Keratinocyte (primary cell): ENCODE results near the gene DIAPH1. TPM values are rescaled to one million over a fixed set of nuclear protein-coding genes. Genes with fewer than 3 reads are reported as not detected.

ENCODE experiments used
- DNase-seq: peaks from one replicate; pipeline ENCODE4 v3.0.0-alpha.2; 2011; ENCODE audit warnings: low read depth, missing footprints, low spot score
- FAIRE-seq: peaks from 2 replicates; lab custom pipeline; 2011; peaks lifted over from hg19 to GRCh38; lab: Jason Lieb, UNC
- H2AFZ ChIP-seq: 2 replicates; pipeline ENCODE4 v1.6.0; 2012; ENCODE audit warnings: low read length, control low read depth, inconsistent platforms; ENCODE audit not compliant: control insufficient read depth
- H3K27ac ChIP-seq: 2 replicates; pipeline ENCODE4 v1.5.1; 2011; ENCODE audit warnings: low read length; ENCODE audit not compliant: control insufficient read depth, insufficient read depth
- H3K27me3 ChIP-seq: 3 replicates; pipeline ENCODE4 v1.6.0; 2011; ENCODE audit warnings: low read length; ENCODE audit not compliant: control insufficient read depth, insufficient read depth; ENCODE audit errors: extremely low read depth
- H3K36me3 ChIP-seq, 2 experiments: 2 replicates in 1 of 2; 3 replicates in 1 of 2; pipeline ENCODE4 v1.5.1; 2011; ENCODE audit warnings: low read length in 2 of 2, mild to moderate bottlenecking in 1 of 2; ENCODE audit not compliant: control insufficient read depth in 2 of 2, insufficient read depth in 2 of 2; ENCODE audit errors: extremely low read depth in 1 of 2
- H3K4me1 ChIP-seq: 3 replicates; pipeline ENCODE4 v1.5.1; 2011; ENCODE audit warnings: low read length; ENCODE audit not compliant: control insufficient read depth, insufficient read depth; ENCODE audit errors: extremely low read depth
- H3K4me2 ChIP-seq: 3 replicates; pipeline ENCODE4 v1.6.0; 2011; ENCODE audit warnings: low read depth, low read length; ENCODE audit not compliant: control insufficient read depth, insufficient read depth; ENCODE audit errors: extremely low read depth
- H3K4me3 ChIP-seq, 3 experiments: fragments of 200-600 bp in 1 of 3; sonication (generic) in 1 of 3; 2 replicates in 2 of 3; 3 replicates in 1 of 3; pipeline ENCODE4 v1.5.1; 2011 to 2016; ENCODE audit warnings: low read length in 3 of 3, mild to moderate bottlenecking in 3 of 3, control low read depth in 2 of 3, inconsistent platforms in 1 of 3, low read depth in 1 of 3, mixed read lengths in 1 of 3, mixed run types in 1 of 3, moderate library complexity in 1 of 3; ENCODE audit not compliant: control insufficient read depth in 2 of 3, insufficient read depth in 2 of 3; ENCODE audit errors: extremely low read depth in 1 of 3
- H3K79me2 ChIP-seq: 2 replicates; pipeline ENCODE4 v1.6.0; 2012; ENCODE audit warnings: low read length; ENCODE audit not compliant: control insufficient read depth, insufficient read depth
- H3K9ac ChIP-seq: 3 replicates; pipeline ENCODE4 v1.6.0; 2011; ENCODE audit warnings: low read length; ENCODE audit not compliant: control insufficient read depth, insufficient read depth; ENCODE audit errors: extremely low read depth
- H3K9me1 ChIP-seq: 3 replicates; pipeline ENCODE4 v1.6.0; 2011; ENCODE audit warnings: low read length; ENCODE audit not compliant: control insufficient read depth, insufficient read depth; ENCODE audit errors: extremely low read depth
- H3K9me3 ChIP-seq: 2 replicates; pipeline ENCODE4 v1.5.1; 2012; ENCODE audit warnings: low read depth, low read length; ENCODE audit not compliant: control insufficient read depth
- H4K20me1 ChIP-seq: 3 replicates; pipeline ENCODE4 v1.6.0; 2011; ENCODE audit warnings: low read length; ENCODE audit not compliant: control insufficient read depth, insufficient read depth; ENCODE audit errors: extremely low read depth
- CTCF ChIP-seq, 3 experiments: IDR thresholded peaks in 1 of 3; conservative IDR thresholded peaks in 1 of 3; optimal IDR thresholded peaks in 1 of 3; 2 replicates in 2 of 3; 3 replicates in 1 of 3; pipeline versions ENCODE3 to v1.5.1; 2011; ENCODE audit warnings: low read length in 3 of 3, mild to moderate bottlenecking in 3 of 3, moderate library complexity in 2 of 3, control low read depth in 1 of 3, inconsistent platforms in 1 of 3; ENCODE audit not compliant: insufficient read depth in 2 of 3; ENCODE audit errors: extremely low read depth in 1 of 3
- EZH2 ChIP-seq: IDR thresholded peaks from one replicate; pipeline ENCODE4 v1.6.1; 2012; ENCODE audit warnings: inconsistent platforms, mild to moderate bottlenecking, low read length, moderate library complexity
- dilution Hi-C: fragments of 300-500 bp; cut with MboI; formaldehyde crosslinking; loops from one replicate; pipeline ENCODE4 v1.7.0; 2020; ENCODE audit warnings: low sequenced_read_pairs; ENCODE audit not compliant: extremely low pct_ligation_motif_present
- polyA plus RNA-seq, 5 experiments: library from polyadenylated mRNA; depleted of rRNA in 3 of 5; stranded (reverse) in 3 of 5; stranded (forward) in 1 of 5; unstranded in 1 of 5; fragments of >200 nt; gene quantifications; 1 replicate in 1 of 5; 2 replicates in 3 of 5; 3 replicates in 1 of 5; pipeline versions ENCODE4 v1.2.1 to v1.2.3, GENCODE V29; 2011 to 2012; ENCODE audit warnings: missing spikeins in 2 of 5, low read depth in 1 of 5, low replicate concordance in 1 of 5

The DIAPH1 gene
- polyA plus RNA-seq, 1 donor (not counting 4 experiments of a cell fraction or from before 2014, with no cell fraction given), result 72.0 TPM

DNA sequence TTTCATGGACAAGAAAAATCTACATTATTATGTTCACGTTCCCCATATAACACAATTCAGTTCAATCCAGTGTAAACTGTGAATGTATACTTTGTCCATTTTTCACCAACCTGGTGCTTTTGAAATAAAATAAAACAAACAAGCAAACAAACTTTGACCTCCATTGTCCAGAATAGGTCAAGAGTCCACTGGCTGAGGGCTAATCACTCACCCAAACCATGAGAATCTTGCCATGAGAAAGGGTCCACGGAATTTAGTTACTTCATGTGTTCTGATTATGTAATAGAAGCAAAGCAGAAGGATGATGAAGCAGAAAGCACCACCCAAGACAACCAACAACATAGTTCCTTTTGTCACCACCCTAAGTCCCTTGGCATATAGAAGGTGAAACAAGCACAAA, 28.7 kb downstream of the DIAPH1 start:
- Histone ChIP-seq H3K27me3 (no peaks in the 10 kb centered on the region), H3K4me2 (no peak overlapping the region), H3K4me3 (no peak overlapping the region), H3K79me2 (peaks cover 73% of the 10 kb centered on the region), H3K36me3 (peaks cover 0 to 17% of the 10 kb centered on the region in 2 experiments), H4K20me1 (peaks cover 4% of the 10 kb centered on the region), H3K27ac (no peak overlapping the region), H3K9me3 (no peaks in the 10 kb centered on the region), H3K9me1 (no peaks in the 10 kb centered on the region), H3K4me1 (peaks cover 3% of the 10 kb centered on the region), H3K9ac (no peak overlapping the region), H2AFZ (no peak overlapping the region)
- dilution Hi-C loops, result no loop called here
- DNase-seq, result no peak
- no peak for TF ChIP-seq EZH2
- no peak for TF ChIP-seq CTCF (optimal IDR thresholded peaks at IDR 0.05 in 1 of 3, IDR thresholded peaks at IDR 0.05 in 1 of 3, conservative IDR thresholded peaks at IDR 0.05 in 1 of 3; ENCODE audit: extremely low read depth in 1 of 3, insufficient read depth in 2 of 3, low read length in 3 of 3)
- no peak for FAIRE-seq

- H3K9me1 ChIP-seq, result no peaks in the 10 kb centered on the region
- peaks cover 47% of the 10 kb centered on the region for H3K79me2 ChIP-seq
- TF ChIP-seq CTCF (optimal IDR thresholded peaks at IDR 0.05 in 1 of 3, IDR thresholded peaks at IDR 0.05 in 1 of 3, conservative IDR thresholded peaks at IDR 0.05 in 1 of 3; ENCODE audit: extremely low read depth in 1 of 3, insufficient read depth in 2 of 3, low read length in 3 of 3) (no peak), EZH2 (no peak)
- H3K4me3 ChIP-seq, result no peak overlapping the region
- dilution Hi-C loops, result no loop called here
- H3K9ac ChIP-seq, result no peak overlapping the region
- no peak for DNase-seq
- no peaks in the 10 kb centered on the region for H3K4me1 ChIP-seq
- H3K9me3 ChIP-seq, result no peaks in the 10 kb centered on the region
- FAIRE-seq, result peak; percentile 76
- peaks cover 12 to 30% of the 10 kb centered on the region in 2 experiments for H3K36me3 ChIP-seq
- H3K27me3 ChIP-seq, result no peaks in the 10 kb centered on the region
- H3K27ac ChIP-seq, result no peak overlapping the region
- H4K20me1 ChIP-seq, result peaks cover 4% of the 10 kb centered on the region
- no peak overlapping the region for H2AFZ ChIP-seq
- H3K4me2 ChIP-seq, result no peak overlapping the region
Measured at GRCh38 chr5:141586246-141586645, 32.6 kb downstream of the DIAPH1 start.
